Glutamatergic neuron (in vitro differentiated cells): ENCODE measurements around the gene GARIN5A. TPM values are rescaled to one million over a fixed set of nuclear protein-coding genes. Genes with fewer than 3 reads are reported as not detected.

Source experiments
- DNase-seq: peaks from one replicate; pipeline ENCODE4 v3.0.0; 2022
- H3K27ac Mint-ChIP-seq: one replicate; pipeline ENCODE4 v1.8.0; 2020; ENCODE audit warnings: mild to moderate bottlenecking, mixed read lengths, inconsistent platforms; ENCODE audit not compliant: unreplicated experiment
- H3K27me3 Mint-ChIP-seq: one replicate; pipeline ENCODE4 v1.8.0; 2020; ENCODE audit warnings: mild to moderate bottlenecking, moderate library complexity, mixed read lengths, inconsistent platforms; ENCODE audit not compliant: unreplicated experiment
- H3K36me3 Mint-ChIP-seq: one replicate; pipeline ENCODE4 v1.8.0; 2020; ENCODE audit warnings: mild to moderate bottlenecking, mixed read lengths, inconsistent platforms; ENCODE audit not compliant: unreplicated experiment
- H3K4me1 Mint-ChIP-seq: one replicate; pipeline ENCODE4 v1.8.0; 2020; ENCODE audit warnings: mild to moderate bottlenecking, low read depth, mixed read lengths, inconsistent platforms; ENCODE audit not compliant: unreplicated experiment
- H3K4me3 Mint-ChIP-seq: one replicate; pipeline ENCODE4 v1.8.0; 2020; ENCODE audit warnings: mild to moderate bottlenecking, mixed read lengths, inconsistent platforms; ENCODE audit not compliant: unreplicated experiment
- H3K9me3 Mint-ChIP-seq: one replicate; pipeline ENCODE4 v1.8.0; 2020; ENCODE audit warnings: mild to moderate bottlenecking, moderate library complexity, mixed read lengths, inconsistent platforms; ENCODE audit not compliant: unreplicated experiment
- total RNA-seq: library from RNA; stranded (reverse); fragmentation: NEBNext Ultra II Directional; extraction: Animal tissue kit (Norgen Biotek cat#: 25700); gene quantifications from one replicate; pipeline ENCODE4 v1.2.1, GENCODE V29; 2021; ENCODE audit not compliant: unreplicated experiment
- TF ChIP-seq, protein P1 (sequence below): fragments of 200-600 bp; sonication (generic); IDR thresholded peaks from one replicate; pipeline ENCODE4 v1.5.0; 2021; ENCODE audit not compliant: partially characterized antibody, unreplicated experiment

GARIN5A gene
- total RNA-seq, 1 donor from 2014 or later = 5.2 TPM

DNA sequence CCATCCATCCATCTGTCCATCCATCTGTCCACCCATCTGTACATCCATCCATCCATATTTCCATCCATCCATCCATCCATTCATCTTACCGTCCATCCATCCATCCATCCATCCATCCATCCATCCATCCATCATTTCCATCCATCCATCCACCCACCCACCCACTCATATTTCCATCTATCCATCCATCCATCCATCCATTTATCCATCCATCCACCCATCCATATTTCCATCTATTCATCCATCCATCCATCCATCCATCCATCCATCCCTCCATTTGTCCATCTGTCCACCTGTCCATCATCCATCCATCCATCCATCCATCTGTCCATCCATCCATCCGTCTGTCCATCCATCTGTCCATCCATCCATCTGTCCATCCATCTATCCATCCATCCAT lies 20.7 kb downstream of the GARIN5A start:
- Mint-ChIP-seq H3K4me3 (no peak overlapping the region), H3K27me3 (peaks cover 12% of the 10 kb centered on the region), H3K4me1 (no peaks in the 10 kb centered on the region), H3K9me3 (peaks cover 12% of the 10 kb centered on the region), H3K36me3 (peaks cover 12% of the 10 kb centered on the region), H3K27ac (no peak overlapping the region)
- DNase-seq = no peak
- TF ChIP-seq, protein P1, sequence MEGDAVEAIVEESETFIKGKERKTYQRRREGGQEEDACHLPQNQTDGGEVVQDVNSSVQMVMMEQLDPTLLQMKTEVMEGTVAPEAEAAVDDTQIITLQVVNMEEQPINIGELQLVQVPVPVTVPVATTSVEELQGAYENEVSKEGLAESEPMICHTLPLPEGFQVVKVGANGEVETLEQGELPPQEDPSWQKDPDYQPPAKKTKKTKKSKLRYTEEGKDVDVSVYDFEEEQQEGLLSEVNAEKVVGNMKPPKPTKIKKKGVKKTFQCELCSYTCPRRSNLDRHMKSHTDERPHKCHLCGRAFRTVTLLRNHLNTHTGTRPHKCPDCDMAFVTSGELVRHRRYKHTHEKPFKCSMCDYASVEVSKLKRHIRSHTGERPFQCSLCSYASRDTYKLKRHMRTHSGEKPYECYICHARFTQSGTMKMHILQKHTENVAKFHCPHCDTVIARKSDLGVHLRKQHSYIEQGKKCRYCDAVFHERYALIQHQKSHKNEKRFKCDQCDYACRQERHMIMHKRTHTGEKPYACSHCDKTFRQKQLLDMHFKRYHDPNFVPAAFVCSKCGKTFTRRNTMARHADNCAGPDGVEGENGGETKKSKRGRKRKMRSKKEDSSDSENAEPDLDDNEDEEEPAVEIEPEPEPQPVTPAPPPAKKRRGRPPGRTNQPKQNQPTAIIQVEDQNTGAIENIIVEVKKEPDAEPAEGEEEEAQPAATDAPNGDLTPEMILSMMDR = no peak

- H3K27ac Mint-ChIP-seq = no peak overlapping the region
- no peaks in the 10 kb centered on the region for H3K4me1 Mint-ChIP-seq
- peaks cover 14% of the 10 kb centered on the region for H3K27me3 Mint-ChIP-seq
- peaks cover 13% of the 10 kb centered on the region for H3K36me3 Mint-ChIP-seq
- DNase-seq = no peak
- H3K9me3 Mint-ChIP-seq = peaks cover 12% of the 10 kb centered on the region
- no peak overlapping the region for H3K4me3 Mint-ChIP-seq
- TF ChIP-seq, protein P1 = no peak
Measured at GRCh38 chr19:50453243-50453642, 23.4 kb downstream of the GARIN5A start.

GRCh38 chr19:50451223-50451534 lies 25.5 kb downstream of the GARIN5A start:
- Mint-ChIP-seq H3K4me1 (no peaks in the 10 kb centered on the region), H3K27ac (no peak overlapping the region), H3K36me3 (peaks cover 15% of the 10 kb centered on the region), H3K9me3 (peaks cover 10% of the 10 kb centered on the region), H3K4me3 (no peak overlapping the region), H3K27me3 (peaks cover 8% of the 10 kb centered on the region)
- DNase-seq = no peak
- TF ChIP-seq, protein P1 = no peak

DNA sequence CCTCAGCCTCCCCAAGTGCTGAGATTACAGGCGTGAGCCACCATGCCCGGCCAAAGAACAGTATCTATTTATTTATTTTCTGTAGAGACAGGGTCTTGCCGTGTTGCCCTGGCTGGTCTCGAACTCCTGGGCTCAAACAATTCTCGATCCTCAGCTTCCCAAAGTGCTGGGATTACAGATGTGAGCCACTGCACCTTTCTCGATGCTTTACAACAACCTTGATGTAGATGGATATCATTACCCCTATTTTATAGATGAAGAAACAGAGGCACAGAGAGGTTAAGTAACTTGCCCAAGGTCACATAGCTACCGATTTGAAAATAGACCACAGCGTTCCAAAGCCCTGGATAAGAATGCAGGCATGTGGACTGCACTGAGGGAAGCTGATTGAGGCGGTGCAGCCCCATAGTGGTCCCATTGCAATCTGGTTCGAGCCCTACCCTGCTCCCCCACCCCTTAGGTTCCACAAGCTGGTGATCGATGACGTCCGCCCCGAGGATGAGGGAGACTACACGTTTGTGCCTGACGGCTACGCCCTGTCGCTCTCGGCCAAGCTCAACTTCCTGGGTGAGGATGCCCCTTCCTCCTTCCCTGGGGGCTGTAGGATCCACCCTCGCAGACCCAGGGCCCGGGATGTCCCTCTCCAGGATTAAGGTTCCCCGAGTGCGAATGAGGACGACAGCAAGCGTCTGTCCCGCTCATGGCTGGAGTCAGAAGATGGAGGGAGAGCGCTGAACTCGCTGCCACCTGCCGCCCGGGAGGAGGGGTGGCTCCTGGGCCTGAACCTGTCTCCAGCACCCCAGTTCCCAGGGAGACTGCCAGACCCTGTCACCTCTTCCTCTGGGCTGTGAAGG lies 26.1 kb downstream of the GARIN5A start:
- peaks cover 10% of the 10 kb centered on the region for H3K36me3 Mint-ChIP-seq
- H3K4me3 Mint-ChIP-seq = no peak overlapping the region
- peaks cover 4% of the 10 kb centered on the region for H3K9me3 Mint-ChIP-seq
- peaks cover 4% of the 10 kb centered on the region for H3K27me3 Mint-ChIP-seq
- TF ChIP-seq, protein P1 = no peak
- no peaks in the 10 kb centered on the region for H3K4me1 Mint-ChIP-seq
- H3K27ac Mint-ChIP-seq = no peak overlapping the region
- DNase-seq = no peak

DNA sequence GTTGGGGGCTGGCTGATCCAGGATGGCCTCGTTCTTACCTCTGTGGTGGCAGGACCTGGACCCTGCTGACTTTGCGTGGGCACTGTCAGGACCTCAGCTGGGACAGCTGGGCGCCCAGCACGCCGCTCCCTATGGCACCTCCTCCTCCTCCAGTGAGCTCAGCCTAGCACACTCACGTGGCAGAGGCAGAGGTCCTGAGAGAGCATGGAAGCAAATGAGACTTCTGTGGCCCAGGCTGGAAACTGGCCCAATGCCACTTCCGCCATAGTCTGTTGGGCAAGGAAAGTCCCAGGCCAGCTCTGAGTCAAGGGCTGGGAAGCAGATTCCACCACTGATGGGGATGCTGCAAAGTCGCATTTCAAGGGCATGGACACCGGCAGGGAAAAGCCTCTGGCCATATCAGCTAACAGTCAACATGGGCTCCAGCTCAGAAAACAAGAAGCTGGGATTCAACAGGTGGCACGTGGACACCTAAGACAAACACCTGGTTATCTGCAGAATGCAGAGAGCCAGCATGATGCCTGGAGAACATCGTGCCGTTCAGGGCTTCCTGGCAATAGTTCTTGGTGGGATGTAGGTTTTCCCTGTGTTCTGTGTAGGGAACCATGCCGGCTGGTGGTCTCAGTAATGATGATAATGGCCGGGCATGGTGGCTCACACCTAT lies 27.3 kb downstream of the GARIN5A start:
- Mint-ChIP-seq H3K27me3 (peaks cover 4% of the 10 kb centered on the region), H3K4me3 (no peak overlapping the region), H3K4me1 (no peaks in the 10 kb centered on the region), H3K27ac (no peak overlapping the region), H3K36me3 (peaks cover 10% of the 10 kb centered on the region), H3K9me3 (peaks cover 2% of the 10 kb centered on the region)
- TF ChIP-seq, protein P1 = no peak
- DNase-seq = no peak
